IPS-18a (cell line): Measurements from ENCODE around the gene DAP3.
"Not testable (repeated sequence)": the region's sequence is repeated elsewhere in the genome, so short reads cannot be mapped to it uniquely, and the experiment has no call there.

Experiments
- H3K27ac ChIP-seq: one replicate; pipeline ENCODE4 v1.5.1; 2013; ENCODE audit warnings: low read length
- H3K27me3 ChIP-seq: one replicate; pipeline ENCODE4 v1.6.1; 2013; ENCODE audit warnings: mild to moderate bottlenecking, low read length; ENCODE audit not compliant: control insufficient read depth, insufficient read depth
- H3K36me3 ChIP-seq: one replicate; pipeline ENCODE4 v1.6.1; 2013; ENCODE audit warnings: low read depth, low read length; ENCODE audit not compliant: control insufficient read depth
- H3K4me1 ChIP-seq: one replicate; pipeline ENCODE4 v1.6.1; 2013; ENCODE audit warnings: low read depth, low read length; ENCODE audit not compliant: control insufficient read depth
- H3K4me3 ChIP-seq: one replicate; pipeline ENCODE4 v1.5.1; 2013; ENCODE audit warnings: low read length
- H3K9ac ChIP-seq: one replicate; pipeline ENCODE4 v1.6.1; 2013; ENCODE audit warnings: mild to moderate bottlenecking, low read length, moderate library complexity
- H3K9me3 ChIP-seq: one replicate; pipeline ENCODE4 v1.6.1; 2013; ENCODE audit warnings: low read depth, low read length; ENCODE audit not compliant: control insufficient read depth

The DAP3 gene

GRCh38 chr1:155729031-155729898 is 40.4 kb downstream of the DAP3 start:
- Histone ChIP-seq H3K9ac (no peak overlapping the region), H3K36me3 (peaks cover 40% of the 10 kb centered on the region), H3K4me1 (no peaks in the 10 kb centered on the region), H3K4me3 (no peak overlapping the region), H3K27ac (no peak overlapping the region), H3K9me3 (no peaks in the 10 kb centered on the region), H3K27me3 (no peaks in the 10 kb centered on the region)

- no peaks in the 10 kb centered on the region for H3K9me3 ChIP-seq
- no peak overlapping the region for H3K9ac ChIP-seq
- H3K4me1 ChIP-seq = no peaks in the 10 kb centered on the region
- H3K36me3 ChIP-seq = peaks cover 24% of the 10 kb centered on the region
- no peak overlapping the region for H3K4me3 ChIP-seq
- no peaks in the 10 kb centered on the region for H3K27me3 ChIP-seq
- no peak overlapping the region for H3K27ac ChIP-seq
These were observed 52.1 kb downstream of the DAP3 start for GRCh38 chr1:155740995-155741394.

GRCh38 chr1:155741908-155742307 is 53.0 kb downstream of the DAP3 start:
- no peak overlapping the region for H3K4me3 ChIP-seq
- H3K9me3 ChIP-seq = no peaks in the 10 kb centered on the region

GRCh38 chr1:155744711-155745283 is 55.9 kb downstream of the DAP3 start:
- Histone ChIP-seq H3K4me3 (peak overlapping the region; percentile 69), H3K4me1 (no peaks in the 10 kb centered on the region)

More at GRCh38 chr1:155741908-155742307, 53.0 kb downstream of the DAP3 start:
- Histone ChIP-seq H3K36me3 (peaks cover 15% of the 10 kb centered on the region), H3K27me3 (no peaks in the 10 kb centered on the region), H3K27ac (no peak overlapping the region), H3K4me1 (no peaks in the 10 kb centered on the region), H3K9ac (no peak overlapping the region)

GRCh38 chr1:155745284-155746228 is 56.7 kb downstream of the DAP3 start:
- H3K4me1 ChIP-seq, H3K9me3 ChIP-seq, H3K27ac ChIP-seq, H3K27me3 ChIP-seq, H3K36me3 ChIP-seq: not testable (repeated sequence)
- H3K9ac ChIP-seq = peak overlapping the region; percentile 29
- peak overlapping the region; percentile 69 for H3K4me3 ChIP-seq

More at GRCh38 chr1:155744711-155745283, 55.9 kb downstream of the DAP3 start:
- H3K9ac ChIP-seq = peak overlapping the region; percentile 29
- H3K27ac ChIP-seq = no peak overlapping the region
- no peaks in the 10 kb centered on the region for H3K27me3 ChIP-seq
- peaks cover 7% of the 10 kb centered on the region for H3K36me3 ChIP-seq
- H3K9me3 ChIP-seq = no peaks in the 10 kb centered on the region

- H3K9ac ChIP-seq, H3K4me1 ChIP-seq, H3K4me3 ChIP-seq, H3K27ac ChIP-seq, H3K9me3 ChIP-seq, H3K27me3 ChIP-seq: not testable (repeated sequence)
- peaks cover 21% of the 10 kb centered on the region for H3K36me3 ChIP-seq
These were observed 58.7 kb downstream of the DAP3 start for GRCh38 chr1:155747586-155747985.

GRCh38 chr1:155748141-155748540 is 59.2 kb downstream of the DAP3 start:
- not testable (repeated sequence) for H3K9ac ChIP-seq, H3K27ac ChIP-seq, H3K4me1 ChIP-seq, H3K4me3 ChIP-seq, H3K27me3 ChIP-seq, H3K9me3 ChIP-seq
- peaks cover 21% of the 10 kb centered on the region for H3K36me3 ChIP-seq

- not testable (repeated sequence) for H3K27ac ChIP-seq, H3K4me1 ChIP-seq, H3K9me3 ChIP-seq, H3K27me3 ChIP-seq, H3K4me3 ChIP-seq, H3K9ac ChIP-seq
- H3K36me3 ChIP-seq = peaks cover 52% of the 10 kb centered on the region
These were observed 70.1 kb downstream of the DAP3 start for GRCh38 chr1:155759017-155759416.

GRCh38 chr1:155759966-155760630 is 71.2 kb downstream of the DAP3 start:
- H3K27ac ChIP-seq = no peak overlapping the region
- H3K9ac ChIP-seq = no peak overlapping the region
- H3K4me1 ChIP-seq = no peaks in the 10 kb centered on the region
- H3K36me3 ChIP-seq = peaks cover 55% of the 10 kb centered on the region
- H3K9me3 ChIP-seq = no peaks in the 10 kb centered on the region
- no peaks in the 10 kb centered on the region for H3K27me3 ChIP-seq
- no peak overlapping the region for H3K4me3 ChIP-seq

GRCh38 chr1:155760751-155761475 is 72.0 kb downstream of the DAP3 start:
- Histone ChIP-seq H3K36me3 (peaks cover 60% of the 10 kb centered on the region), H3K9ac (no peak overlapping the region), H3K4me1 (no peaks in the 10 kb centered on the region), H3K9me3 (no peaks in the 10 kb centered on the region), H3K27me3 (no peaks in the 10 kb centered on the region), H3K4me3 (no peak overlapping the region), H3K27ac (no peak overlapping the region)
